Progenitor cell of endocrine pancreas (in vitro differentiated cells): ENCODE results near the gene TBC1D4. TPM values are rescaled to one million over a fixed set of nuclear protein-coding genes. Genes with fewer than 3 reads are reported as not detected.

ENCODE experiments used
- DNase-seq: peaks from one replicate; pipeline ENCODE4 v3.0.0; 2021; ENCODE audit warnings: low spot score; ENCODE audit not compliant: unreplicated experiment
- H3K27ac Mint-ChIP-seq: 2 replicates; pipeline ENCODE4 v1.8.0; 2021; ENCODE audit warnings: mild to moderate bottlenecking, moderate library complexity, mixed read lengths
- H3K27me3 Mint-ChIP-seq: 2 replicates; pipeline ENCODE4 v1.8.0; 2021; ENCODE audit warnings: mixed read lengths
- H3K36me3 Mint-ChIP-seq: 2 replicates; pipeline ENCODE4 v1.8.0; 2022; ENCODE audit warnings: mixed read lengths; ENCODE audit not compliant: insufficient read depth
- H3K4me1 Mint-ChIP-seq: 2 replicates; pipeline ENCODE4 v1.8.0; 2021; ENCODE audit warnings: low read depth, mixed read lengths
- H3K4me3 Mint-ChIP-seq: 2 replicates; pipeline ENCODE4 v1.8.0; 2021; ENCODE audit warnings: low read depth, mild to moderate bottlenecking, moderate library complexity, mixed read lengths
- H3K9me3 Mint-ChIP-seq: 2 replicates; pipeline ENCODE4 v1.8.0; 2021; ENCODE audit warnings: low read depth, mixed read lengths
- CTCF ChIP-seq: fragments of 200-600 bp; sonication (generic); IDR thresholded peaks from one replicate; pipeline ENCODE4 v1.5.0; 2021; ENCODE audit warnings: antibody characterized with exemption, mild to moderate bottlenecking; ENCODE audit not compliant: unreplicated experiment
- total RNA-seq: library from RNA; stranded (reverse); gene quantifications from 2 replicates; pipeline ENCODE4 v1.2.1, GENCODE V29; 2021

TBC1D4 gene
- total RNA-seq, 1 donor from 2014 or later = 13.7 TPM

- Mint-ChIP-seq H3K4me3 (no peak overlapping the region), H3K9me3 (no peaks in the 10 kb centered on the region), H3K36me3 (no peaks in the 10 kb centered on the region), H3K27me3 (no peaks in the 10 kb centered on the region), H3K27ac (no peak overlapping the region), H3K4me1 (peaks cover 6% of the 10 kb centered on the region)
- no peak for TF ChIP-seq CTCF
- DNase-seq = no peak
Observed at GRCh38 chr13:75383064-75383715, 98.8 kb downstream of the TBC1D4 start.

GRCh38 chr13:75378301-75378700 lies 103.7 kb downstream of the TBC1D4 start:
- no peak for DNase-seq
- no peak for TF ChIP-seq CTCF
- H3K9me3 Mint-ChIP-seq = no peaks in the 10 kb centered on the region
- no peaks in the 10 kb centered on the region for H3K36me3 Mint-ChIP-seq
- H3K27me3 Mint-ChIP-seq = no peaks in the 10 kb centered on the region
- no peak overlapping the region for H3K27ac Mint-ChIP-seq
- H3K4me3 Mint-ChIP-seq = no peak overlapping the region
- H3K4me1 Mint-ChIP-seq = peaks cover 2% of the 10 kb centered on the region

GRCh38 chr13:75376792-75377402 lies 105.1 kb downstream of the TBC1D4 start:
- no peak for TF ChIP-seq CTCF
- peaks cover 2% of the 10 kb centered on the region for H3K4me1 Mint-ChIP-seq
- H3K9me3 Mint-ChIP-seq = no peaks in the 10 kb centered on the region
- H3K4me3 Mint-ChIP-seq = no peak overlapping the region
- H3K27me3 Mint-ChIP-seq = no peaks in the 10 kb centered on the region
- no peak for DNase-seq
- H3K27ac Mint-ChIP-seq = no peak overlapping the region
- no peaks in the 10 kb centered on the region for H3K36me3 Mint-ChIP-seq

- TF ChIP-seq CTCF = no peak
- no peaks in the 10 kb centered on the region for H3K36me3 Mint-ChIP-seq
- H3K4me1 Mint-ChIP-seq = peaks cover 2% of the 10 kb centered on the region
- H3K9me3 Mint-ChIP-seq = no peaks in the 10 kb centered on the region
- no peaks in the 10 kb centered on the region for H3K27me3 Mint-ChIP-seq
- H3K4me3 Mint-ChIP-seq = no peak overlapping the region
- DNase-seq = no peak
- no peak overlapping the region for H3K27ac Mint-ChIP-seq
Observed at GRCh38 chr13:75375329-75375728, 106.6 kb downstream of the TBC1D4 start.

DNA sequence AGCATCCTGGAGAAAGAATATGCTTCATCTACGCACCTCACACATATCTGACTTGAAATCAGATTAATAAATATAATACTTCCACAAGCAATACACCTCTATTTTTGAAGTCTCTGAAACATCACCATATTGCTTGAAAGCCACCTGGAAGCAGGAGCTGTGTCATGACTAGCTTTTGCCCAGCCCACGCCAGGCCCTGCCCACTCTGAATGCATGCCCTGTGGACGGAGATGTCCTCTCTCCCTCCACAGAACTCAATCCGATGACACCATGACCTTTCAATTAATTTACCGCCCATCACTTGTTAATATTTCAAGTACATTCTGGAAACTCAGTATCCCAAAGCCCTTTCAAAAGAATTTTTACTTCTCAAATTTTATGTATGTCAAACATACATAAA lies 108.0 kb downstream of the TBC1D4 start:
- Mint-ChIP-seq H3K4me1 (peaks cover 2% of the 10 kb centered on the region), H3K36me3 (no peaks in the 10 kb centered on the region), H3K27ac (no peak overlapping the region), H3K4me3 (no peak overlapping the region), H3K27me3 (no peaks in the 10 kb centered on the region), H3K9me3 (no peaks in the 10 kb centered on the region)
- DNase-seq = no peak
- no peak for TF ChIP-seq CTCF
